K562 (cell line): Measurements from ENCODE around the gene MEF2C.

ENCODE experiments used
- CTCF ChIP-seq, 3 experiments: IDR thresholded peaks in 2 of 3; conservative IDR thresholded peaks in 1 of 3; 2 replicates each; pipeline ENCODE4 v1.5.1; 2011 to 2012; ENCODE audit warnings: low read length in 3 of 3, mild to moderate bottlenecking in 3 of 3, control low read depth in 2 of 3, improper control_type of control experiment in 1 of 3, inconsistent platforms in 1 of 3, low read depth in 1 of 3, mixed read lengths in 1 of 3, moderate library complexity in 1 of 3; ENCODE audit not compliant: insufficient read depth in 2 of 3
- EHMT2 ChIP-seq: fragments of 450-650 bp; IDR thresholded peaks from 2 replicates; pipeline ENCODE4 v1.6.1; 2018; ENCODE audit warnings: antibody characterized with exemption
- ESRRA ChIP-seq: fragments of 450-650 bp; IDR thresholded peaks from 2 replicates; pipeline ENCODE4 v1.6.1; 2014; ENCODE audit warnings: low read depth, mild to moderate bottlenecking, moderate library complexity, borderline replicate concordance
- FOS ChIP-seq: IDR thresholded peaks from 3 replicates; pipeline ENCODE4 v1.6.1; 2011; ENCODE audit not compliant: insufficient read length; ENCODE audit errors: extremely low read depth
- FOXM1 ChIP-seq, 2 experiments: fragments of 450-650 bp in 1 of 2; sonication (generic) in 1 of 2; formaldehyde crosslinking in 1 of 2; IDR thresholded peaks; 2 replicates each; pipeline versions ENCODE4 v1.6.1 to v1.9.0; 2017 to 2022; ENCODE audit warnings: low read depth in 2 of 2, mild to moderate bottlenecking in 2 of 2, missing genetic modification reagents in 1 of 2, moderate library complexity in 1 of 2
- GATA2 ChIP-seq: sonication (generic); formaldehyde crosslinking; IDR thresholded peaks from 2 replicates; pipeline ENCODE4 v1.4.0; 2020; ENCODE audit warnings: mild to moderate bottlenecking, missing genetic modification reagents
- HDAC6 ChIP-seq: IDR thresholded peaks from 2 replicates; pipeline ENCODE4 v1.6.1; 2012; ENCODE audit warnings: low read depth, mild to moderate bottlenecking, control low read depth, inconsistent platforms, low read length, moderate library complexity
- NCOA2 ChIP-seq, 2 experiments: fragments of 450-650 bp; IDR thresholded peaks; 2 replicates each; pipeline ENCODE4 v1.6.1; 2018; ENCODE audit warnings: mild to moderate bottlenecking in 2 of 2, moderate library complexity in 1 of 2; ENCODE audit not compliant: partially characterized antibody in 2 of 2
- POLR2AphosphoS5 ChIP-seq: IDR thresholded peaks from 2 replicates; pipeline ENCODE4 v1.6.1; 2011; ENCODE audit warnings: mild to moderate bottlenecking, low read depth, low read length, moderate library complexity; ENCODE audit not compliant: control insufficient read depth, insufficient read depth
- TBL1XR1 ChIP-seq, 2 experiments: IDR thresholded peaks; 2 replicates each; pipeline ENCODE4 v1.6.1; 2012; ENCODE audit warnings: improper control_type of control experiment in 2 of 2, low read length in 2 of 2, mild to moderate bottlenecking in 1 of 2
- ZBTB8A ChIP-seq: fragments of 450-650 bp; IDR thresholded peaks from 2 replicates; pipeline ENCODE4 v1.6.1; 2018; ENCODE audit warnings: mild to moderate bottlenecking, moderate library complexity; ENCODE audit not compliant: partially characterized antibody

DNA sequence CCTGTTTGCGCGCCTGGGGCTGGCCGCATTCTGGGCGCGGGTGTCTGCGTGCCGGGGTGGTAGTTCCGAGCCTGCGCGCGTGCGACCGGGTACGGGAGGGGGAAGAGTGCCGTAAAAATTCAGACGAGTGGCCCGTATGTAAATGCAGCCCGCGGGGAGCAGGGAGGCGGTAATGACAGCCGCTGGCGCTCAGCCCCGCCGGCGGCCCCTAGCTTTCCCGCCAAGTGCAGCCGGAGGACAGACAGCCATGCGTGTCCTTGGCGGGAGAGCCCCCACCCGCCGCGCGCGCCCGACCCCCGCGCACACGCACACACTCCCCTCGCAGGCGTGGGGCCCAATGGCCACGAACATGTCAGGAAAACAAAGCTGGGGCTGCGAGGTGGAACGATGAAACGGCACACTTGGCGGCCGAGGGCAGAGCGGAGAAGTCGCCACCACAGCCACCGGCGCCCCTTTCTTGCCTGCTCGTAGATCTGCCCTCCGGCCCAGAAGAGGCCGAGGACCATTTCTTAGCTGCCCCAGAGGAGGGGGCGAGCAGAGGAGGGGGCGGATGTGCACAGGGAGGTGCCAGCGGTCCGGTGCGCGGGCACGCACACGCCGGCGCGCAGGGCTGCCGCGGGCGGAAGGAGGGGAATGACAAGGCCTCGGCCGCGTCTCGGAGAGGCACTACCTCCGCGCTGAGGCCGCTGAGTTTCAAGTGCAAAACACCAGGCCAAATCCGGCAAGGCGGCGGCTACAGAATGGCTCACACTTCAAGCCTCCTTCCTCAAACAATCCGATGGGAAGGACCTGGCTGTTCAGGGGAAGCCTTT lies 208.4 kb downstream of the MEF2C start:
- TF ChIP-seq ESRRA = no peak
- no peak for TF ChIP-seq CTCF (IDR thresholded peaks at IDR 0.05 in 2 of 3, conservative IDR thresholded peaks at IDR 0.05 in 1 of 3; ENCODE audit: insufficient read depth in 2 of 3, low read depth in 1 of 3, low read length in 3 of 3)
- no peak for TF ChIP-seq FOS
- no peak for TF ChIP-seq GATA2
- no peak for TF ChIP-seq TBL1XR1 (IDR thresholded peaks at IDR 0.05; ENCODE audit: low read length in 2 of 2)
- no peak for TF ChIP-seq EHMT2
- no peak for TF ChIP-seq ZBTB8A
- TF ChIP-seq NCOA2 (IDR thresholded peaks at IDR 0.05; ENCODE audit: partially characterized antibody in 2 of 2) = no peak
- TF ChIP-seq HDAC6 = no peak
- TF ChIP-seq FOXM1 (IDR thresholded peaks at IDR 0.05; ENCODE audit: low read depth) = no peak
- no peak for TF ChIP-seq FOXM1 (CRISPR knock-in tag; IDR thresholded peaks at IDR 0.05; ENCODE audit: low read depth)
- TF ChIP-seq POLR2AphosphoS5 = no peak
